IMR-90 (cell line): Measurements from ENCODE around the gene CDH13. TPM values are rescaled to one million over a fixed set of nuclear protein-coding genes. Genes with fewer than 3 reads are reported as not detected.

Experiments used
- ATAC-seq: fragments of 200-7000 bp; cut with Tn5 transposase; 2 replicates; pipeline ENCODE4 v1.9.1; 2020; ENCODE audit warnings: low read depth, mild to moderate bottlenecking, moderate library complexity
- BruUV-seq: library from RNA; stranded (reverse); fragments of 400-500 nt; replicated peaks from 2 replicates; lab custom pipeline; 2021; lab: Mats Ljungman, UMichigan
- CTCF ChIA-PET: fragments of 300-600 bp; formaldehyde crosslinking; extraction: SDS; loops from one replicate; lab custom pipeline; 2021; ENCODE audit warnings: antibody characterized with exemption; lab: Yijun Ruan, JAX
- POLR2A ChIA-PET: fragments of 300-600 bp; sonication (Branson Sonifier 250); formaldehyde crosslinking; loops from one replicate; lab custom pipeline; 2022; ENCODE audit warnings: antibody characterized with exemption; ENCODE audit not compliant: unreplicated experiment; lab: Charles Lee
- DNase-seq: peaks from one replicate; pipeline ENCODE4 v3.0.0; 2013
- H2AFZ ChIP-seq: replicated peaks from 2 replicates; pipeline ENCODE3; 2013; ENCODE audit warnings: low read length, mild to moderate bottlenecking; ENCODE audit not compliant: poor library complexity
- H2AK5ac ChIP-seq: 2 replicates; pipeline ENCODE4 v1.6.1; 2013; ENCODE audit warnings: low read depth, low read length, inconsistent platforms
- H2AK9ac ChIP-seq: replicated peaks from 2 replicates; pipeline ENCODE3; 2013; ENCODE audit warnings: mild to moderate bottlenecking, low read depth, low read length, moderate library complexity; ENCODE audit not compliant: poor library complexity
- H2BK120ac ChIP-seq: 2 replicates; pipeline ENCODE4 v1.6.1; 2013; ENCODE audit warnings: low read depth, low read length, inconsistent platforms
- H2BK15ac ChIP-seq: 3 replicates; pipeline ENCODE4 v1.6.1; 2013; ENCODE audit warnings: low read depth, low read length, inconsistent platforms
- H2BK20ac ChIP-seq: 2 replicates; pipeline ENCODE4 v1.6.1; 2013; ENCODE audit warnings: low read depth, mild to moderate bottlenecking, inconsistent platforms, low read length, moderate library complexity
- H2BK5ac ChIP-seq: 2 replicates; pipeline ENCODE4 v1.6.1; 2013; ENCODE audit warnings: mild to moderate bottlenecking, low read depth, low read length, inconsistent platforms; ENCODE audit not compliant: poor library complexity, severe bottlenecking
- H3K14ac ChIP-seq: replicated peaks from 2 replicates; pipeline ENCODE4 v1.6.1; 2013; ENCODE audit warnings: low read depth, low read length, inconsistent platforms
- H3K18ac ChIP-seq: 2 replicates; pipeline ENCODE4 v1.6.1; 2013; ENCODE audit warnings: low read depth, low read length, control low read depth
- H3K23ac ChIP-seq: 2 replicates; pipeline ENCODE4 v1.6.1; 2013; ENCODE audit warnings: low read depth, low read length, inconsistent platforms
- H3K27ac ChIP-seq: 2 replicates; pipeline ENCODE4 v1.5.1; 2013; ENCODE audit warnings: mild to moderate bottlenecking, control low read depth, low read length; ENCODE audit not compliant: insufficient read depth
- H3K27me3 ChIP-seq: 2 replicates; pipeline ENCODE4 v1.6.1; 2013; ENCODE audit warnings: low read length; ENCODE audit not compliant: control insufficient read depth, insufficient read depth
- H3K36me3 ChIP-seq: 2 replicates; pipeline ENCODE4 v1.6.1; 2013; ENCODE audit warnings: low read length, mixed read lengths; ENCODE audit not compliant: control insufficient read depth, insufficient read depth
- H3K4ac ChIP-seq: 2 replicates; pipeline ENCODE4 v1.6.1; 2013; ENCODE audit warnings: low read depth, low read length, inconsistent platforms
- H3K4me1 ChIP-seq: 2 replicates; pipeline ENCODE4 v1.6.1; 2013; ENCODE audit warnings: low read length, mixed read lengths; ENCODE audit not compliant: control insufficient read depth, insufficient read depth
- H3K4me2 ChIP-seq: 2 replicates; pipeline ENCODE4 v1.6.1; 2013; ENCODE audit warnings: low read depth, mild to moderate bottlenecking, control low read depth, low read length, moderate library complexity
- H3K4me3 ChIP-seq: 2 replicates; pipeline ENCODE4 v1.5.1; 2013; ENCODE audit warnings: low read depth, mild to moderate bottlenecking, control low read depth, low read length, moderate library complexity; ENCODE audit not compliant: insufficient read depth
- H3K56ac ChIP-seq: 2 replicates; pipeline ENCODE4 v1.6.1; 2013; ENCODE audit warnings: low read length, inconsistent platforms; ENCODE audit not compliant: insufficient read depth; ENCODE audit errors: extremely low read depth
- H3K79me1 ChIP-seq, 2 experiments: 2 replicates each; pipeline ENCODE4 v1.6.1; 2013; ENCODE audit warnings: low read length in 2 of 2, inconsistent platforms in 1 of 2, low read depth in 1 of 2
- H3K9ac ChIP-seq: 2 replicates; pipeline ENCODE4 v1.6.1; 2013; ENCODE audit warnings: low read depth, low read length, control low read depth
- H3K9me1 ChIP-seq: 2 replicates; pipeline ENCODE4 v1.6.1; 2013; ENCODE audit warnings: low read length, inconsistent platforms; ENCODE audit not compliant: insufficient read depth
- H3K9me3 ChIP-seq: 2 replicates; pipeline ENCODE4 v1.6.1; 2013; ENCODE audit warnings: low read length; ENCODE audit not compliant: control insufficient read depth, insufficient read depth
- H4K20me1 ChIP-seq: 2 replicates; pipeline ENCODE4 v1.6.1; 2013; ENCODE audit warnings: low read length, inconsistent platforms; ENCODE audit not compliant: insufficient read depth
- H4K5ac ChIP-seq: 2 replicates; pipeline ENCODE4 v1.6.1; 2013; ENCODE audit warnings: mild to moderate bottlenecking, low read depth, low read length, control low read depth
- H4K8ac ChIP-seq, 2 experiments: 2 replicates each; pipeline ENCODE4 v1.6.1; 2013; ENCODE audit warnings: low read depth in 2 of 2, low read length in 2 of 2, control low read depth in 1 of 2, inconsistent platforms in 1 of 2
- H4K91ac ChIP-seq: 2 replicates; pipeline ENCODE4 v1.6.1; 2013; ENCODE audit warnings: low read depth, low read length, inconsistent platforms; ENCODE audit not compliant: insufficient read depth
- BHLHE40 ChIP-seq: fragments of 150-350 bp; IDR thresholded peaks from 2 replicates; pipeline ENCODE4 v1.6.1; 2016; ENCODE audit warnings: mild to moderate bottlenecking, low read depth, low read length
- MAFK ChIP-seq: IDR thresholded peaks from 2 replicates; pipeline ENCODE4 v1.6.1; 2012; ENCODE audit warnings: low read depth, low read length, improper control_type of control experiment
- MXI1 ChIP-seq: IDR thresholded peaks from 2 replicates; pipeline ENCODE4 v1.6.1; 2012; ENCODE audit warnings: low read depth, mild to moderate bottlenecking, low read length, moderate library complexity, borderline replicate concordance
- RAD21 ChIP-seq: IDR thresholded peaks from 2 replicates; pipeline ENCODE4 v1.6.1; 2012; ENCODE audit warnings: low read length, improper control_type of control experiment
- WGBS, 2 experiments: methylation state at CpG; one replicate each; pipeline versions ENCODE4 v1.1.5 to v1.1.7; 2013; ENCODE audit warnings: missing lambda C conversion rate in 2 of 2; ENCODE audit not compliant: insufficient read length in 1 of 2; ENCODE audit errors: extremely low coverage in 2 of 2; 5-methylcytosine and 5-hydroxymethylcytosine counted together
- dilution Hi-C: fragments of 300-500 bp; cut with HindIII; formaldehyde crosslinking; loops from one replicate; pipeline ENCODE4 v1.14.3; 2018; ENCODE audit warnings: low sequenced_read_pairs; ENCODE audit not compliant: unreplicated experiment
- in situ Hi-C: fragments of 300-500 bp; cut with MboI; formaldehyde crosslinking; loops from 3 replicates; pipeline ENCODE4 v1.14.3; 2019; ENCODE audit warnings: low sequenced_read_pairs, inconsistent platforms, mixed read lengths
- intact Hi-C: fragments of 100-400 bp; cut with micrococcal nuclease; formaldehyde crosslinking; loops from 2 replicates; pipeline ENCODE4 v1.10.0; 2022
- polyA plus RNA-seq, 3 experiments: library from polyadenylated mRNA; depleted of rRNA; stranded (reverse); fragments of >200 nt; gene quantifications; 2 replicates each; pipeline ENCODE4 v1.2.3, GENCODE V29; 2012; ENCODE audit warnings: low replicate concordance in 1 of 3
- total RNA-seq: library from RNA; depleted of rRNA; stranded (reverse); fragments of >200 nt; gene quantifications from 2 replicates; pipeline ENCODE4 v1.2.3, GENCODE V29; 2012
- TF ChIP-seq, protein P1 (sequence below): conservative IDR thresholded peaks from 2 replicates; pipeline ENCODE4 v1.5.1; 2012; ENCODE audit warnings: mild to moderate bottlenecking, low read depth, low read length, improper control_type of control experiment
- TF ChIP-seq, protein P2 (sequence below): fragments of 150-350 bp; IDR thresholded peaks from 2 replicates; pipeline ENCODE4 v1.6.1; 2017; ENCODE audit warnings: mild to moderate bottlenecking, antibody characterized with exemption, low read length, low read depth

The CDH13 gene
- total and polyA plus RNA-seq, 2 of the 4 experiments (the other 2 are of a cell fraction): 61.6 to 74.7 TPM

DNA sequence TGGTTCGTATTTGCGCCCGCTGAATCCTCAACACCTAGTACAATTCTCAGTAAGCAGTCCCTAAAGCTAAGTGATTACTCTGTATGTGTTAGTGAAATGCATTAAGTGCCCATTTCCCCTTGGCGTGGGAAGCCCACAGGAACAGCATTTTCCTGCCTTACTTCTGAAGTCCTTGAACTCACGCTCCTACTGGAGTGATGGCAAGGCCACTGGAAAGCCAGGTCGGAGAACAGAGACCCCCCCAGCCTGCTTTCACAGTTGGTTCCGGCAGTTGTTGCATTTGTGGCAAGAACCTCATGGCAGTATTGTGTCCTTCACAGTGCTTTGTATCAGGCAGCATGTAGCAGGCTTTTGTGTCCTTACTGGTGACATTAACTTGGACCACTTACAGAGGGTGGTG, 340.7 kb downstream of the CDH13 start:
- POLR2A ChIA-PET: no interaction called here
- Histone ChIP-seq H4K8ac (no peak overlapping the region), H3K79me1 (no peaks in the 10 kb centered on the region; a peak in 1 of 4 replicates)

More for the DNA sequence above, 340.7 kb downstream of the CDH13 start:
- Histone ChIP-seq H4K20me1 (no peaks in the 10 kb centered on the region), H2AFZ (no peak overlapping the region), H3K36me3 (no peaks in the 10 kb centered on the region), H3K4me3 (no peak overlapping the region), H2BK5ac (no peak overlapping the region), H4K91ac (no peak overlapping the region), H2AK5ac (no peak overlapping the region), H3K18ac (no peak overlapping the region), H3K14ac (no peak overlapping the region), H3K9me1 (no peaks in the 10 kb centered on the region; the same call in 1 of the 2 replicates), H3K56ac (no peak overlapping the region), H2BK20ac (no peak overlapping the region), H3K27ac (no peak overlapping the region), H3K4ac (no peak overlapping the region), H2BK120ac (no peak overlapping the region), H3K4me2 (no peak overlapping the region), H3K9ac (no peak overlapping the region), H3K27me3 (no peaks in the 10 kb centered on the region), H3K4me1 (no peaks in the 10 kb centered on the region), H3K23ac (no peak overlapping the region), H3K9me3 (no peaks in the 10 kb centered on the region), H2AK9ac (no peak overlapping the region), H2BK15ac (no peak overlapping the region), H4K5ac (no peak overlapping the region)
- ATAC-seq: no peak
- DNase-seq: no peak
- intact Hi-C loops: no loop called here
- TF ChIP-seq BHLHE40 (no peak), RAD21 (no peak), MXI1 (no peak), MAFK (no peak)
- TF ChIP-seq, protein P1, sequence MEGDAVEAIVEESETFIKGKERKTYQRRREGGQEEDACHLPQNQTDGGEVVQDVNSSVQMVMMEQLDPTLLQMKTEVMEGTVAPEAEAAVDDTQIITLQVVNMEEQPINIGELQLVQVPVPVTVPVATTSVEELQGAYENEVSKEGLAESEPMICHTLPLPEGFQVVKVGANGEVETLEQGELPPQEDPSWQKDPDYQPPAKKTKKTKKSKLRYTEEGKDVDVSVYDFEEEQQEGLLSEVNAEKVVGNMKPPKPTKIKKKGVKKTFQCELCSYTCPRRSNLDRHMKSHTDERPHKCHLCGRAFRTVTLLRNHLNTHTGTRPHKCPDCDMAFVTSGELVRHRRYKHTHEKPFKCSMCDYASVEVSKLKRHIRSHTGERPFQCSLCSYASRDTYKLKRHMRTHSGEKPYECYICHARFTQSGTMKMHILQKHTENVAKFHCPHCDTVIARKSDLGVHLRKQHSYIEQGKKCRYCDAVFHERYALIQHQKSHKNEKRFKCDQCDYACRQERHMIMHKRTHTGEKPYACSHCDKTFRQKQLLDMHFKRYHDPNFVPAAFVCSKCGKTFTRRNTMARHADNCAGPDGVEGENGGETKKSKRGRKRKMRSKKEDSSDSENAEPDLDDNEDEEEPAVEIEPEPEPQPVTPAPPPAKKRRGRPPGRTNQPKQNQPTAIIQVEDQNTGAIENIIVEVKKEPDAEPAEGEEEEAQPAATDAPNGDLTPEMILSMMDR: no peak
- TF ChIP-seq, protein P2, sequence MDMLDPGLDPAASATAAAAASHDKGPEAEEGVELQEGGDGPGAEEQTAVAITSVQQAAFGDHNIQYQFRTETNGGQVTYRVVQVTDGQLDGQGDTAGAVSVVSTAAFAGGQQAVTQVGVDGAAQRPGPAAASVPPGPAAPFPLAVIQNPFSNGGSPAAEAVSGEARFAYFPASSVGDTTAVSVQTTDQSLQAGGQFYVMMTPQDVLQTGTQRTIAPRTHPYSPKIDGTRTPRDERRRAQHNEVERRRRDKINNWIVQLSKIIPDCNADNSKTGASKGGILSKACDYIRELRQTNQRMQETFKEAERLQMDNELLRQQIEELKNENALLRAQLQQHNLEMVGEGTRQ: no peak
- CTCF ChIA-PET: no interaction called here
- dilution Hi-C loops: no loop called here
- in situ Hi-C loops: no loop called here
- BruUV-seq: no TSS peak
- WGBS, 2 experiments: 67% methylated on average over 1 of the region's 7 CpGs; no CpG with 5 or more reads in 1 of the 2 experiments
